Suprapubic skin (tissue), 4 donors: ENCODE results near the gene CHAC1. TPM values are rescaled to one million over a fixed set of nuclear protein-coding genes. Genes with fewer than 3 reads are reported as not detected.

ENCODE experiments used
- DNase-seq, 2 donors: peaks; one replicate each; pipeline ENCODE4 v3.0.0-alpha.2; 2019; ENCODE audit warnings: low spot score in 2 of 2
- H3K27ac ChIP-seq: fragments of 200-600 bp; sonication (generic); one replicate; pipeline ENCODE4 v1.5.1; 2019
- H3K27me3 ChIP-seq: fragments of 200-600 bp; sonication (generic); one replicate; pipeline ENCODE4 v1.5.1; 2019
- H3K36me3 ChIP-seq: fragments of 200-600 bp; sonication (generic); one replicate; pipeline ENCODE4 v1.5.1; 2019
- H3K4me1 ChIP-seq: fragments of 200-600 bp; sonication (generic); one replicate; pipeline ENCODE4 v1.5.1; 2019
- H3K4me3 ChIP-seq: fragments of 200-600 bp; sonication (generic); one replicate; pipeline ENCODE4 v1.5.1; 2019; ENCODE audit warnings: mild to moderate bottlenecking
- H3K9me3 ChIP-seq: fragments of 200-600 bp; sonication (generic); one replicate; pipeline ENCODE4 v1.5.1; 2019
- EP300 ChIP-seq: sonication (generic); formaldehyde crosslinking; IDR thresholded peaks from one replicate; pipeline ENCODE4 v1.6.1; 2017; ENCODE audit warnings: antibody characterized with exemption
- POLR2A ChIP-seq, 2 donors: fragments of 450-650 bp; IDR thresholded peaks; one replicate each; pipeline ENCODE4 v1.6.1; 2017; ENCODE audit warnings: antibody characterized with exemption in 2 of 2, mild to moderate bottlenecking in 2 of 2, moderate library complexity in 2 of 2
- POLR2AphosphoS5 ChIP-seq, 3 donors: sonication (generic); formaldehyde crosslinking; IDR thresholded peaks; one replicate each; pipeline ENCODE4 v1.6.1; 2017; ENCODE audit warnings: antibody characterized with exemption in 3 of 3
- WGBS: methylation state at CpG from one replicate; pipeline ENCODE4 v1.1.5; 2018; 5-methylcytosine and 5-hydroxymethylcytosine counted together
- total RNA-seq, 4 donors: library from RNA; depleted of rRNA; stranded (reverse); fragments of >200 nt; gene quantifications; one replicate each; pipeline ENCODE4 v1.1.0, GENCODE V29; 2016
- TF ChIP-seq, protein P1 (sequence below), 2 donors: fragments of 200-600 bp in 1 of 2; fragments of 450-650 bp in 1 of 2; sonication (generic) in 1 of 2; IDR thresholded peaks; one replicate each; pipeline ENCODE4 v1.5.1; 2016 to 2019; ENCODE audit warnings: antibody characterized with exemption in 2 of 2, mild to moderate bottlenecking in 1 of 2, moderate library complexity in 1 of 2

CHAC1 gene
- total RNA-seq, 4 donors from 2014 or later = 2.6 to 10.0 (median 3.3) TPM; not detected in 1

DNA sequence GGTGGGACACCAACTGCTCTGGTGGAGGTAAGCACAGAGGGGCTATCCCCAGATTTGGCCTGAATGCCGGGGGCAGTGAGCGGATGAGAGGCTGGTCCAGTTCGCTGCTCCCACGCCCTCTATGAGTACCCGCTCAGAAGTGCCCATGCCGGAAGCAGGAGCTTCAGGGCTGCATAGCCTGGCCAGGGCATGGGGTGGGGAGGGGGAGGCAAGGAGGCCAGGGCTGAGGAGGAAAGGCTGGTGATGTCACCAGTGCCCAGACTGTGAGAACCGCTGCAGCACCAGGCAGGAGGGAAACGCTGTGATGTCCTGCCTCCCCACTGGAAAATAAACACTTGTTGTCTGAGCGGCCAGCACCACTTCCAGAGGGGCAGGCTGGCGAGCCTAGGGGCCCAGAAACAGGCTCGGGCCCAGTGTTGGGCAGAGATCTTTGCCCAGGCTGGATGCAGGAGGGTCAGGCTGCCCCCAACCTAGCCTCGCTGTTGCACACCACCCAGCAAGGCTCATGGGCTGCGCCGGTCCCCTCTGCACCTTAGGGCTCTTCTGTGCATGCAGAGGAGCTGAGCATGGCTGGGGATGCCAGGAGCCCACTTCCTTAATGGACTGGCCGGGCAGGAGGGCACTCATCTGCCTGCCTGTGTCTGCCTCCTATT lies 35.0 kb upstream of the CHAC1 start:
- Histone ChIP-seq H3K36me3 (no peaks in the 10 kb centered on the region), H3K4me3 (no peak overlapping the region), H3K4me1 (no peaks in the 10 kb centered on the region), H3K27ac (no peak overlapping the region), H3K9me3 (no peaks in the 10 kb centered on the region), H3K27me3 (peaks cover 2% of the 10 kb centered on the region)
- no peak for DNase-seq
- TF ChIP-seq, protein P1, sequence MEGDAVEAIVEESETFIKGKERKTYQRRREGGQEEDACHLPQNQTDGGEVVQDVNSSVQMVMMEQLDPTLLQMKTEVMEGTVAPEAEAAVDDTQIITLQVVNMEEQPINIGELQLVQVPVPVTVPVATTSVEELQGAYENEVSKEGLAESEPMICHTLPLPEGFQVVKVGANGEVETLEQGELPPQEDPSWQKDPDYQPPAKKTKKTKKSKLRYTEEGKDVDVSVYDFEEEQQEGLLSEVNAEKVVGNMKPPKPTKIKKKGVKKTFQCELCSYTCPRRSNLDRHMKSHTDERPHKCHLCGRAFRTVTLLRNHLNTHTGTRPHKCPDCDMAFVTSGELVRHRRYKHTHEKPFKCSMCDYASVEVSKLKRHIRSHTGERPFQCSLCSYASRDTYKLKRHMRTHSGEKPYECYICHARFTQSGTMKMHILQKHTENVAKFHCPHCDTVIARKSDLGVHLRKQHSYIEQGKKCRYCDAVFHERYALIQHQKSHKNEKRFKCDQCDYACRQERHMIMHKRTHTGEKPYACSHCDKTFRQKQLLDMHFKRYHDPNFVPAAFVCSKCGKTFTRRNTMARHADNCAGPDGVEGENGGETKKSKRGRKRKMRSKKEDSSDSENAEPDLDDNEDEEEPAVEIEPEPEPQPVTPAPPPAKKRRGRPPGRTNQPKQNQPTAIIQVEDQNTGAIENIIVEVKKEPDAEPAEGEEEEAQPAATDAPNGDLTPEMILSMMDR (IDR thresholded peaks at IDR 0.05) = no peak
- TF ChIP-seq EP300 = no peak
- TF ChIP-seq POLR2A (IDR thresholded peaks at IDR 0.05) = no peak
- 79% methylated on average over 7 of the region's 15 CpGs for whole genome bisulfite sequencing

DNA sequence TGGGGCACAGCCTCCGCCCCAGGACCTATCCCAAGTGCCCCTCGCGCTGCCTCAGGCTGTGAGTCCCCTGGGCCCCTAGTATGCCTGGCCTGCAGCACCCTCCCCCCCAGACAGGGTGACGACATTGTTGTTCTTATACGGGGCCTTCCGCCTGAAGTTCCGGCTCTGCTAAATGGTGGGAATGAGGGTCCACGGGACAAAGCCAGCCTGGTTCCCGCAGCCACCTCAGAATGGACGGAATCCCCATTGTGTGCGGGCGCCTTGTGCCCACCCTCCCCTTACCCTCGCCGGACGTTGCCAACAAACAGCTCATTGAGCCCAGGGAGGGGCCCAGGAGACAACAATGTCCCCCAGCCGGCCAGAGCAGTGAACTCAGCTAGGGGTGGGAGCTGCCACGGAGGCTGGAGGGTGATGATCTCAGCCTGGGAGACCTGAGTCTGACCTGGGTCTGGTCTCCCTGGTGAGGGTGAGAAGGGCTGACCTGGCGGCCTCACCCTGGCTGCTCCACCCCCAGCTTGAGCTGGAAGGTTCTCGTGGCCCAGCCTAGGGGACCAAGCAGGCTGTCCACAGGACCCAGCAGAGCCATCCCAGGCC lies 34.4 kb upstream of the CHAC1 start:
- TF ChIP-seq EP300 (no peak), POLR2A (IDR thresholded peaks at IDR 0.05) (no peak), POLR2AphosphoS5 (IDR thresholded peaks at IDR 0.05) (no peak)
- TF ChIP-seq, protein P1 (IDR thresholded peaks at IDR 0.05) = no peak
- no peaks in the 10 kb centered on the region for H3K9me3 ChIP-seq
- H3K27me3 ChIP-seq = peaks cover 4% of the 10 kb centered on the region
- no peaks in the 10 kb centered on the region for H3K36me3 ChIP-seq
- no peak for DNase-seq
- H3K4me3 ChIP-seq = no peak overlapping the region
- H3K27ac ChIP-seq = no peak overlapping the region
- 84% methylated on average over 17 of the region's 19 CpGs for WGBS
- no peaks in the 10 kb centered on the region for H3K4me1 ChIP-seq

DNA sequence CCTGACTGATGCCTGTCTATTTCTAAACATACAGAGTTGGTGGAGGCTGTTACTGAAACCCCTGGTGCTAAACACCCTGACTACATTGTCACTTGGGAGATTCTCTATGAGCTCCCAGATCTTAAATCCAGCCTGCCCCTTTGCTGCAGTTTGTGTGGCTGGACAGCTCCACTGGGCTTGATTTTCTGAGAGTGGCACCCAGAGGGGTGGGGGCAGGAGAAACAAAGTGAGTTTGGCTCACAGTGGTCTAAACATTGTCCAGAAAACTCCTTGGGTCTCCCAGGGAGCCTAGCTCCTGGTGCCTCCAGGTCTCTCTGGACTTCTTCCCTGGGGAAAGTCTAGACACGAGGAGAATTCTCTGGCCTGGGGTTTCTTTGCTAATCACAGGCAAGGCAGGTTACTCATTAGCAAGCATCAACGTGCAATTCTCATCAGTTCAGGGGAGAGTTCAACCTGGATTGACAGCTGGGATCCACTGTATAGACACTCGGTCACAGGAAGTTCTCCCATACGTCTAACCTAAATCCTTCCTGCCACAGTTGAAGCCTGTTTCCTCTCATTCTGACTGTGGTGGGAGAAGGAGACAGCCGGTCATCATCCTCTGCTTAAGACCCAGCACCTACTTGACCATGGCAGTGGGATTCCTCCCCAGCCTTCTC lies 31.2 kb upstream of the CHAC1 start:
- no peak overlapping the region for H3K4me3 ChIP-seq
- peaks cover 28% of the 10 kb centered on the region for H3K27me3 ChIP-seq
- no peaks in the 10 kb centered on the region for H3K36me3 ChIP-seq
- peaks cover 17% of the 10 kb centered on the region for H3K4me1 ChIP-seq
- no peak overlapping the region for H3K27ac ChIP-seq
- TF ChIP-seq, protein P1 (IDR thresholded peaks at IDR 0.05) = no peak
- no peak for TF ChIP-seq POLR2AphosphoS5 (IDR thresholded peaks at IDR 0.05)
- no peak for TF ChIP-seq POLR2A (IDR thresholded peaks at IDR 0.05)
- TF ChIP-seq EP300 = no peak
- no peaks in the 10 kb centered on the region for H3K9me3 ChIP-seq
- 61% methylated on average over 5 of the region's 5 CpGs for WGBS
- no peak for DNase-seq

DNA sequence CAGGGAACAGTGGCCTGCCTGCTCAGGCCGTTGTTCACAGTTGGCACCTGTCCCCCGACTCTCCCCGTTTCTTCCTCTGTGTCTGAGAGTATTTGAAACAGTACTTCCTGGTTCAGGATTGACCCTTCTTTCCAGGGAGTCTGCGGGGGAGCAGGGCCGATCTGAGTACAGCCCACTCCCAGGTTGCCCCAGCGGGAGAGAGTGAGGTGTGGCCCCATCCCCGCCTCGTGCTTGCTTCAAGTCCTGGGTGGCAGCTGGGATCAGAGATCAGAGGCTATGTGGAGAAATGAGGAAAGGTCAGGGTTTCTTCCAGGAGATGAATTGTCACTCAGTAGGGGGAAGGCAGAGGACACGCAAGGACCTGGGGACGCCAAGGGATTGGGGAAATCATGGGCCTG lies 30.7 kb upstream of the CHAC1 start:
- TF ChIP-seq POLR2A (IDR thresholded peaks at IDR 0.05) (no peak), POLR2AphosphoS5 (IDR thresholded peaks at IDR 0.05) (no peak), EP300 (no peak)
- TF ChIP-seq, protein P1 (IDR thresholded peaks at IDR 0.05) = no peak

DNA sequence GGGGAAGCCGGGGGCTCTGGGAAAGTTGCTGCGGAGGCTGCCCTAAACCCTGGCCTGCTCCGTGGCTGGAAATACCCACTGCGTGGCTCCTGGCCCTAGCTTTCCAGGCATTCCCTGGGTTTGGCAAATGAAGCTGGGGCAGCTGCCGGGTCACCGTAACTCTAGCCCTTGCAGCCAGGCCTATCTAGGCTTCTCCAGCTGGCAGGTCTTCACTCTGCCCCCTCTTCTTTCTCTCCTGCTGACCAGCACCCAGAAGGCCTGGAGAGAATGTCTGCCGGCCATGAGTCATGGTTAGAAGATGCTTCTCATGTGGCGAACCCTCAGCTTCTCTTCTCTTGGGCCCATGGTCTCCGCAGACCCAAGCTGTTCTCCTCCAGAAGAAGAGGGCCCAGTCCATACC lies 29.7 kb upstream of the CHAC1 start:
- WGBS = 93% methylated on average over 4 of the region's 9 CpGs
- Histone ChIP-seq H3K27me3 (peaks cover 43% of the 10 kb centered on the region), H3K27ac (no peak overlapping the region), H3K4me1 (peaks cover 32% of the 10 kb centered on the region), H3K4me3 (no peak overlapping the region), H3K36me3 (no peaks in the 10 kb centered on the region), H3K9me3 (no peaks in the 10 kb centered on the region)
- TF ChIP-seq POLR2A (IDR thresholded peaks at IDR 0.05) (no peak), EP300 (no peak), POLR2AphosphoS5 (IDR thresholded peaks at IDR 0.05) (no peak)
- TF ChIP-seq, protein P1 (IDR thresholded peaks at IDR 0.05) = no peak
- DNase-seq = no peak

More for the DNA sequence above, 30.7 kb upstream of the CHAC1 start:
- 73% methylated on average over 10 of the region's 10 CpGs for WGBS
- Histone ChIP-seq H3K9me3 (no peaks in the 10 kb centered on the region), H3K27ac (no peak overlapping the region), H3K4me3 (no peak overlapping the region), H3K36me3 (no peaks in the 10 kb centered on the region), H3K4me1 (peaks cover 22% of the 10 kb centered on the region), H3K27me3 (peaks cover 34% of the 10 kb centered on the region)
- peak in 1 of 2 donors; percentile 54 for DNase-seq
